ENCODE measurements around the gene RSPH10B. TPM values are rescaled to one million over a fixed set of nuclear protein-coding genes. Genes with fewer than 3 reads are reported as not detected.

Gene RSPH10B
- 0.89 TPM in 1 of 2 replicates, not detected in the other for total RNA-seq

DNA sequence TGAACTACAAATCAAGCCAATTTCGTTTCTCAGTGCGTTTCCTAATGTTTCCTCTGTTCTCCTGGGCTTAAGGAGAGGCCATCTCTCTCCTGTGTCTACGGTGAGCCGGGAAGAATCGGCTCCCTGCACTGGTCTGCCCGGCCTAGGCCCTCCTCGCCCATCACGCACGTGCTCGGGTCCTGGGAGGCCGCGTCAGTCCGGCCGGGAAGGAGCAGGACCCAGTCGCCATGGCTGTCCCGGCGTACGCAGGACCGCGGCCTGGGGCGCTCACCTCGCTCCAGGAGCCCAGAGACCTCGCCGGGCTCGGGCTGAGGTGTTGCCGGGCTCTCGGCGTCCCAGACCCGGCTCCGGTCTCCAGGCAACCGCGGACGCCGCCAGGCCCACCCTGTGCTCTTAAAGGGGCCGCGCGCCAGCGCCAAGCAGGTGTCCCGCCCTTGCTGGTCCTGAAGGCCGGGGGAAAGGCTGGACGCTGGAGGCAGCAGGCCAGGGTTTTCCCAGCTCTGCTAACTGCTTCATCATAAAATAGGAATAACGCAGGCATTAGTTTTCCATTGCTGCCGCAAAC is at the start of gene RSPH10B:
TSS of gene RSPH10B (minus strand) at position 343 of the 565 bp plus-strand sequence. CDS start 3,573 bp downstream, outside the sequence.

DNA sequence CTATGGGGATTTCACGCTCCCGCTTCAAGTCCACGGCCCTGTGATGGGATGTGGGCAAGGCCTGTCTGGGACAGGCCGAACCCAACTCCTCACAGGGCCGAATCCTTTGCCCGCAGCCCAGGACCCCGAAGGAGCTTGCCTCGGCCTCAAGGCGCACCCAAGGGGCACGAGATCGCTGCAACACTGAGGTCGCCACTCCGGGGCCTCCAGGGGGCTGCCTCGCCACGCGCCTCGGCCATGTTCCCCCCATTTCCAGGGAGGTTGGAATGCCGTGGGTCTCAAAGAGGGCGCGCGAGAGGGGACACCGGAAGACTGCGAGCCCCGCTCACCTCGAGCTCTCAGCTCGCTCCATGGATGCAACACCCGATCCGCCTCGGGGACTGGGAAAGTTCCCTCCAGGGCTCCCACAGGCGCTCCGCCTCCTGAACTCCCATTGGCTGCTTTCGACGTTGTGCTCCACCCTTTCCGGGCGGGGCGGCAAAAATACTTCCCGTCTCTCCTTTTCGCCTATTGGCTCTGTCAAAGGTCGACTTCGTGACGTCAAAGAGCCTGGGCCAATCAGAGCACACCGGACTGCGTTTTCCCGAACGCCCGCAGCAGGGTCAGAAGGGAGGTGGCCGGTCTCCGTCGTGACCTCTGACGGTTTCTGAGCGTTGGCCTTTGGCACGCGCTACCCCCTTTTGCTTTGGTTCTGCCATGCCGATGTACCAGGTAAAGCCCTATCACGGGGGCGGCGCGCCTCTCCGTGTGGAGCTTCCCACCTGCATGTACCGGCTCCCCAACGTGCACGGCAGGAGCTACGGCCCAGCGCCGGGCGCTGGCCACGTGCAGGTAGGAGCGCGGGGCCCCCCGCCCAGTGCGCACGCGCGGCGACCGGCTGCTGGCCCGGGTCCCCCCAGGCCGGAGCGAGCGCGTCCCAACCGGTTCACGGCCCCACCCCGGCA is 38.5 kb upstream of the RSPH10B start, which contains the start of the genes AIMP2 and PMS2:
TSS of gene AIMP2 (plus strand) at position 605 of the 944 bp plus-strand sequence. CDS start at position 697, 92 bp downstream.
TSS of gene PMS2 (minus strand) at position 382 of the 944 bp plus-strand sequence. CDS start at position 352, 30 bp downstream.

DNA sequence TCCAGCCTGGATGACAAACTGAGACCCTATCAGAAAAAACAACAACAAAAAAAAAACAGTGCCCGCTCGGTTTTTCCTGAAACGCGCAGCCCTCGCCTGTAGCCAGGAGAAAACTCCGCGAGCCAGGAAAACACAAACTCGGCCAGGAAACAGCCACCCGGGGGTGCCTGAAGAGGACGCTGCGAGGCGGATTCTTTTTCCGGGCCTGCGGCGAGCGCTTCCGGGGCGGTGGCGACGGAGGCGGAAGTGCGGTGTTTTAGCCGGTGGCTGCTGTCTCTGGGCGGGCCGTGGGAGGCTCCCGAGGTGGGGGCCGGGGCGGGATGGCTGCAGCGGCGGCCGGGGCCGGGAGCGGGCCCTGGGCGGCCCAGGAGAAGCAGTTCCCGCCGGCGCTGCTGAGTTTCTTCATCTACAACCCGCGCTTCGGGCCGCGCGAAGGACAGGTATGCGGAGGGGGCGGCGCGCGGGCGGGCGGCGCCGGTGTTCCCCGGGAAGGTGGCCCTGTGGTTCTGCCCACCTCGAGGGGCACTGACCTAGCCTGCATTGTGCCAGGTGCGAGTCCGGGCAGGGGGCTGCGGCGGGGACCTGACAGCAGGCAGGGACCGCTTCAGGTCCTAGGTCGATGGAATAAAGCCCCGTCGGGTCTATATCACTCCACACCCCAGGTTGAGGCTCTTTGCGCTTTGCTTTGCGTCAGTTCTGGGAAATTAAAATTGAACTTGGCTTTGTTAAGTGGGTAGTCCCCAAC is 71.8 kb downstream of the RSPH10B start, which contains the start of gene CCZ1:
TSS of gene CCZ1 (plus strand) at position 254 of the 745 bp plus-strand sequence. CDS start at position 321, 67 bp downstream.

Other genes with a start within 250 kb of the RSPH10B start
- 37.1 and 44.4 TPM in 2 replicates for gene RNF216, start 189.0 kb downstream of the RSPH10B start, total RNA-seq
- gene OCM, start 89.9 kb downstream of the RSPH10B start, total RNA-seq = not detected in 2 replicates
- 50.4 and 58.8 TPM in 2 replicates for gene CCZ1, start 72.0 kb downstream of the RSPH10B start, total RNA-seq
- 20.8 and 32.4 TPM in 2 replicates for gene PMS2, start 38.4 kb upstream of the RSPH10B start, total RNA-seq
- 37.1 and 41.6 TPM in 2 replicates for gene AIMP2, start 38.6 kb upstream of the RSPH10B start, total RNA-seq
- gene ANKRD61, start 60.7 kb upstream of the RSPH10B start, total RNA-seq = 0.23 TPM in 1 of 2 replicates, not detected in the other
- 110 and 163 TPM in 2 replicates for gene EIF2AK1, start 88.5 kb upstream of the RSPH10B start, total RNA-seq
- 3.6 and 6.0 TPM in 2 replicates for gene USP42, start 134.3 kb upstream of the RSPH10B start, total RNA-seq

All from smooth muscle cell of the umbilical artery (primary cell).